NCI-H1694 treated with DMSO at 0.1 percent for 48 hours (cell line): ENCODE measurements around the gene COPZ1.

Experiments
- DNase-seq: peaks from one replicate; lab custom pipeline; 2025; lab: John Stamatoyannopoulos, UW

Gene COPZ1

DNA sequence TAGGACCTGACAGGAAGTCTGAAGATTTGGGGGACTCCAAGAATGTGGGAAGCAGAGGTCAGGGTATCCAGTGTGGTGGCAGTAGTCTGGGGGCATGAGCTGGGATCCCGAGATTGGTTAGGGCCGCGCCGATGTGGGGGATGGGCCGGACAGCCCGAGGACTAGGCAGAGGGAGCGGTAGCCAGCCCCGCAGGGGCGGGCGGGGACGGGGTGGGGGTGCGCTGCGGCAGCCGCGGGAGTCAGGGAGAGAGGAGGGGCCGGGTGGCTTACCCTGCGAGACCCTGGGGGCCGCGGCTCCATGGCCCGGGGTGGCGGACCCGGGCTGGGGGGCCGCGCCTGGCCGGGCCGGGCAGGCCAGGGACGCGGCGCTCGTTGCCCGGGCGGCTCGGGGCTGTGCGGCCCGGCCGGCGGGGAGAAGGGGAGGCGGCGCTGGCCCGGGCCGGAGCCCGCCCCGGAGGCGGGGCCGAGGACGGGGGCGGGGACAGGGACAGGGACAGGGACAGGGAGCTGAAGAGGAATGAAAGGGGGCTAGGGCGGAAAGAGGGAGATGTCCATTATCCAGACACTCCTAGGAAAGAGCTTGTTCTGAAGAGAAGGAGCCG lies 54.0 kb downstream of the COPZ1 start:
- no peak for DNase-seq

DNA sequence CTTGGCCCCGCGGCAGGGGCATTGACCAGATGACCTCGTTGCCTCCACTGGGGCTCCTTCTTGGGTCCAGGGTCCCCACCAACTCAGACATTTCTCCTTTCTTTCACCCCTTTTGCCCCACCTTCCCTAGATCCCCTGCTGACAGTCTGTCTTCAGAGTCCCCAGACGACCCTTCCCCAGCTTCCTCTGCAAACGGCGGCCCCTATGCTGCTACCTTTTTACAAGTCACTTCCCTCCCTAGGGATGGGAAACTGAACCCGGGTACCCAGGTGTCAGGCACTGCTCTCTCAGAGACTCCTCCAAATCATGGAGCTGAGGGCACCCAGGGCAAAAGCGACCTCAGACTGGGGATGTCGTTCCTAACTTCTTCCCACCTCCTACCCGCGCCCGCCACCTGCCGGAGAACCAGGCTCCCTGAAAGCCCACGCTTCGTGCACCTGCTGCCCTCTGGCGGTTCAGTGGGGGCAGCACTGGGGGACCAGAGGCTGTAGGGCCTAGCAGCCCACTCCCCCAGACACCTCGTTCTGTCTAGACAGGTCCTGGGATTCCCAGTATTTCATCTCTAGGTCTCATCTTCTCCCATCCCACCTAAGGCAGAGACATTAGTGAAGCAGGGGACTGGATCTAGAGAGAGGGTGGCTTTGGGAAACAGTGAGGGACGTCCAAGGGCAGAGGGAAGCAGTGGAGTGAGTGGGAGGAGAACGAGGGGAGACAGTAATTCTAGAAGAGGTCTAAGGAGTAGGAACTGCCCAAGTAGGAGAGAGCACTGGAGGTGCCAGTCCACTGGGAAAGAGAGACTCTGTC lies 54.7 kb downstream of the COPZ1 start:
- DNase-seq, result peak; percentile 43

- no peak for DNase-seq
Measured at GRCh38 chr12:54381136-54381535, 56.2 kb downstream of the COPZ1 start.

- DNase-seq, result no peak
Measured at GRCh38 chr12:54383041-54383609, 58.2 kb downstream of the COPZ1 start.

DNA sequence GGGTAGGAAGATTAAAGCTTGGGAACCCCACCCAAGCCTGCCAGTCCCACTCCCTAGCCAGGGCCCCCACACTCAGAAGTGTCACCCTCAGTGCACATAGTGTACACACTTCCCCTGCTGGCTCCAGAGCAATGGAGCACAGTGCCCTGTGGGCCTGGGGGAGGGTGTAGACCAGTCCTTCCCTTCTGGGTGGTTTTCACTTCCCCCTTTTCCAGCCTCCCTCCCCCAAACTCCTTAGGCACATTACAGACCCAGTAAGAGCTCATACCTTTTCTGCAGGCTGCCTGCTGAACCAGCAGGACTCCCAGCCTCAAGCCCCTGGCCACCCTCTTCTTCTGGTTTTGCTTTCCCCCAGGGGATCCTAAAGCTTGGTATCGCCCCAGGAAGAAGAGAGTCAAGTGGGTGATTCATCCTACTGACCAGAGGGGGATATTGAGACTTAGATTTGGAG lies 59.7 kb downstream of the COPZ1 start, which contains the start of gene ZNF385A:
Gene ZNF385A, minus strand, starts transcription at position 143 of the 451 bp plus-strand sequence. CDS start 219 bp downstream, outside the sequence.
- DNase-seq, result peak; percentile 9

GRCh38 chr12:54385251-54385914 lies 60.5 kb downstream of the COPZ1 start:
- DNase-seq, result no peak

DNA sequence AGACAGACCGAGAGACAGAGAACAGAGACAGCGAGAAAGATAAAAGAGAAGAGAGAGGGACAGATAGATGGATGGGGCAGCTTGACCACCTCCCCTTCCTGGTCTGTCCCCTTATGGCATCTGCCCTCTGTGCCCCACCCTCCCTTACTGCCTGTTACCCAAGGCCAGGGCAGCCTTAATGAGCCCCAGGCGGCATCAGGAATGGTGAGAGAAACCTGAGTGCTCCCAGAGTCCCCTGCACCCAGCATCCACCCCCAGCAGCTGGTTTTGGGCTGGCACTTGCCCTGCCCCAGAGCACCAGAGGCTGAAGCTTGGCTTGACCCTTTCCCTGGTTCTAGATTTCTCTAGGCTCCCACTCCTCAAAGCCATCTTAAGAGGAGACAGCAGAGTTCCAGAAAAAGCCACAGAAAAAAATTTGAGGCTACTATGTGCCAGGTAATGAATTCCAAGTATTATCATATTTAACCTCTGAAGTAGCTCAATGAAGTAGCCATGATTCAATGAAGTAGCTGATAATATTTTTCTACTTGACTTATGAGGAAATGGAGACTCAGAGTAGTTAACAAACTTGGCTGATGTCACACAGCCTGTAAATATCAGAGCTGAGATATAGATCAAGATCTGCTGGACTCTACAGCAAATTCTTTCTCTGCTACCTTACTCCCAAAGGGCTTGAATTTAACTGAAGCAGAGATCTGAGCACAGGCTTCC lies 61.6 kb downstream of the COPZ1 start:
- no peak for DNase-seq

- no peak for DNase-seq
Measured at GRCh38 chr12:54387114-54387467, 62.2 kb downstream of the COPZ1 start.

DNA sequence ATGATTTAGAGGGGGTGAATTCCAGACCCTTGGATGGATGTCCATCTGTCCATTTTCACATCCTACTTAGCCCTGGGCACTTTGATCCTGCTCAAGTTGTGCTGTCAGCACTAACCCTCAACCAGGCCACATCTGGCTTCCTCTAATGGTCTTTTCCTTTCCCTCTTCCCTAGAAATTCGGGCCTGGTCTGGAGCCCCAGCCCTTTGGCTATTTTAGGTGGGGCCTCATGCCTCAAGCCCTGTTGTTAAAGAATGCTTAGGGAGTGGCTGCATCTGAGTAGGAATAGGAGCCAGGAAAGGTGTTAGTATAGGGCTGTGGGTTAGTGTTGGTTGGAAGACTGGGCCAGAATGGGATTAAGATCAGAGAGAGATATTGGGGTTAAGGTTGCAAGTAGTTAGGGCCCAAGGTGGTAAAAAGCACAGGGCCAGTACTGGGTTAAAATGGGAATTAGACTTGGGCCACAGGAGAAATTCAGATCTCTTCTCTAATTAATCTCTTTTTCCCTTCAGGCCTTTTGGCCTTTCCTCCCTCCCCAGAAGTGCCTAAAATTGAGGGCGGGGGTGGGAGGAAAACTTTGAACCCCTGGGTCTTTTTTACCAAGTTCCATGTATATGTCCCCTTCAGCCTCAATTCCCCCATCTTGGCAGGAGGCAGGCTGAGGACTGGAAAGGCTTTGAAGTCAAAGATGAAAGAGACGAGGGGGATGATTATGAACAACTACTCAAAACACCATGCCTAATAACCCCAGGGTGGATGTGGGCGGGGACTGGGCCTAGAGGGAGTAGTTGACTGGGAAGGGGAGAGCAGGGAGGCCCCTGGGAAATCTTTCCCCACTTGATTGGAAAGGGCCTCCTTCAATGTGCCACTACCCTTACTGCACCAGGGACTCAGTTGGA lies 63.6 kb downstream of the COPZ1 start:
- DNase-seq, result no peak

DNA sequence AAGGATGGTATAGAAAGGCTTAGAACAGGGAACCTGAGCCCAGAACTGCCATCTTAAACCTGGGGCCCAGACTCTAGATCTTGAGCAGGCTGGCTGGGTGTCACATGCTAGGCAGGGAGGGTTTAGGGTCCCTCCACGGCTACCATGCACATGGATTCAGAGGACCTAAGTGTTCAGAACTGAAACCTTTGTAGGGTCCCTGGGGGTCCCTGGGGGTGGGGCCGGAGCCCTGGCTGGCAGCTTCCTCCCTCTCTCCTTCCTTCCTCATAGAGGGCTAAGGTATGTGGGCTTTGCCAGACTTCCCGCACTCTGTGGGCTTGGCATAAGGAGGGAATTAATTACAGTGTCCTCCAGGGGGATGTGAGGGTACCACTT lies 64.2 kb downstream of the COPZ1 start:
- no peak for DNase-seq

DNA sequence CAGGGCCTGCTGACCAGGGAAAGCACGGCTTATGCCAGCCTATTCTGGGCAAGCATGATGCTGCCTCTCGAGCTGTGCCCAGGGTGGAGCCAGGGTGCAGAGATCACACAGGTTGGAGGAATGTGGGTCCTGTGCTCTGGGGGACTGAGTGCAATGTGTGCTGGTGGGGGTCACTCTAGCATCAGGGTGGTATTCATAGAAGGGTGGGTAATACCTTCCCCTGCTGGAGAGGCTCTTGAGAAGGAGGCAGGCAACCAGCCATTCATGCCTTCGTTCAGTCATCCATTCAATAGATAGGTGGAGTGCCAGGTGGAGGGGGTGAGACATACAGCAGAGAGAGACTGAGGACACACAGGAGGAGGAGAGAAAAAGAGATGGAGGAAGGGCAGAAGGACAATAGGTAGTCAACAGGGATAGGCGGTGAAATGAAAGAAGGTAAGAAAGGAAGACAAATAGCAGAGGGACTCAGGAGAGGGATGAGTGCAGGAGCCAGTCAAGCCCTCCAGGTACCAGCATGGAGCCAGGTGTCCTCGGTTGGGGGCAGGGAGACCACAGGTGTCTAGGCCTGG lies 64.8 kb downstream of the COPZ1 start:
- no peak for DNase-seq

DNA sequence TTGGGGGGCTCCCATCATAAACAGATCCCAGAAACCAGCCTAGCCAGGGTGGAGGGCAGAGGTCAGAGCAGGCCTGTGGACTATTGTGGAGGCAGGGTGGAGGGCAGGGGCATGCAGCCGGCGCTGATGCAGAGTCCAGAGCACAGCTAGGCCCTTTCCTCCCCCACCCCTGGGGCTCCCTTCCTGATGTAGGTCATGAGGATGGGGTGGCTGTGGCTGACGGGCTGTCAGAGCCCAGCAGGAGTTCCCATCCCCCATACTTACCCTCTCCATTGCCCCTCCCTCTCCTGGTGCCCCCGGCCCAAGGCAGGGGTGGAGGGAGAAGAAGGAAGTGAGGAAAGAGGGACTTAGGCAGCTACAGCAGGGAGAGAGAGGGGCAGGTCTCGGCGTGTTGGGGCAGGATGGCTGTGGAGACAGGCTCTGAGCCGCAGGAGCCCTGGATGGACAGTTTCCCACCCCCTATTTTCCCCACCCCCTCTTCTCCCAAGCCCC lies 65.3 kb downstream of the COPZ1 start:
- DNase-seq, result no peak

- DNase-seq, result peak; percentile 18
Measured at GRCh38 chr12:54390668-54391551, 66.0 kb downstream of the COPZ1 start.

DNA sequence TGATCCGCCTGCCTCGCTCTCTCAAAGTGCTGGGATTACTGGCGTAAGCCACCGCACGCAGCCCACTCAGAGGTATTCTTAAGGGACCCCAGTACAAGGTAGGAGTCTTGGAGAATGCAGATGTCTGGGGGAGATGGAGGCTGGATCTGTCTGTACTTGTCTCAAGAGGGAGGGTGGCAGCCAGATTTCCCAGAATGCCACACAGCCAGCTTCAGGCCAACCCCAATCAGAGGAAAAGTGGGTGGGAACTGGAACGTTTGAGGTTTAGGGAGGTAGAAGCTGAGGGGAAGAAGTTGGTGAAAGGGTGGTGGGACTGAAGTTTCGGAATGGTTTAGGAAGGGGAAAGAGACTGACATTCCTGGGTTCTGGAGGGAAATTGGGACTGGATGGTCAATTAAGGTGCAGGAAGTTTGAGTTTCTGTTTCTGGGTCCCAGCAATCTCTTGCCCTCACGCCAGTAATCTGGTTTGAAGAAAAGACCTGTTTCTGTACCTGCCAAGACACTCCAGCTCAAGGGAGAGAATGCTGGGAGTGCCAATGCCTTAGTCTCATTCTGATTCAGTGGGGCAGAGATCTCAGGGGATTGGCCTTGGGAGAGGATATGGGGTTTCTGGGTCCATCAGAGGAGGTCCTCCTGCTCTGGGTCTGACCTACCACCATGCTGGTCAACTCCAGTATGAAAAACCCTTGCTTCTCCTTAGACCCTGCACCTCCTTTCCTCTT lies 67.7 kb downstream of the COPZ1 start:
- DNase-seq, result no peak

DNA sequence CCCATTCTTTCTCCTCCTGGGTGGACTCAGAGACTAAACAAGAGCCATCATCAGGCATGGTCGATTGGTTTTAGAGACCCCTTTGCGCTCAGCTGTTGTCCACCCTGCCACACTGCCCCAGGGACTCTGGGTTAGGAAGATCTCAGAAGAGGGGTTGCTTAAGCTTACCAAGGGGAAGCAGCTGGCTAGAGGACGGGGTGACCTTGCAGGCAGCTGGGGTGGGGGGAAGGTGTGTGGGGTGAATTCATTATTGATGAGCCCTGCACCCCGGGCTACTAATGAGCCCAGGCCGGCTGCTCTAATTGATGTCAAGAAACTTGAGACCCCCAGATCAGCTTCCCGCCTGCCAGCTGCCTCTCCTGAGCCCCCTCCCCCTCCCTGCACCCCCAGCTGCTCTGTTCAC lies 68.3 kb downstream of the COPZ1 start:
- no peak for DNase-seq

DNA sequence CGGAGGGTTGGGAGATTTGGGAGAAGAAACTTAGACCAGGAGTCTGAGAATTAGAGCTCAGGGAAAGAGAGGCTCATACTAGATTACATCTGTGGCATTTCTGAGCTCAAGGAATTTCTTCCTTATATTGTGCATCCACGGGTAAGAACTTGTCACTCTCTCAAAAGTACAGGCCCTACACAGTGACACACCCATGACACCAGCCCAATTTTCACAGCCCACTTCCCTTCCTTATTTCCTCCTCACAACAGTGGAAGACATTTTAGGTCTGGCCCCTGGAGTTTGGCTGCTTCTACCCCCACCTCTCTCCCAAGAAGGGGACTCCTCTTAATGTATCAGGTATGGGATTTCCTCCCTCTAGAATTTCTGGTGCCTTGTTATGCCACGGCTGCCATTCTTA lies 68.8 kb downstream of the COPZ1 start:
- no peak for DNase-seq

GRCh38 chr12:54394281-54394719 lies 69.4 kb downstream of the COPZ1 start:
- DNase-seq, result peak; percentile 28

- no peak for DNase-seq
Measured at GRCh38 chr12:54394986-54395385, 70.1 kb downstream of the COPZ1 start.

DNA sequence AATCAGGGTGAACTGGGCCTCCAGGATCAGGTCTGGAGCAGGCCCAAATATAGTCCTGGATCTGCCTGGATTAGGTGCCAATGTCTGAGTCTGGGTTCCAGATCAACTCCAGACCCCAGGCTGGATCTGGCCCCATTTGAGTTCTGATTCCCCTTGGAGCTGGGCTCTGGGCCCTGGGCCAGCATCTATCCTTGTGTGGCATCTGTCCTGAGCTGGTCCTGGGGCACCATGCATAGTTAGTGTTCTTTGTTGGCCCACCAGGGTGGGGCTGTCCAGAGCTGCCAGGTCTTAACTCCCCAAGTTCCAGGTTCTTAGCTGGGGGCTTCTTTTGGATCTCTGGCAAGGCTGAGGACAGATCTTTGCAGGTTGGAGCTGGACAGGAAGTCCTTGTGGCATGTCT lies 70.6 kb downstream of the COPZ1 start:
- DNase-seq, result no peak
